Activated CD8-positive, alpha-beta memory T cell treated with anti-CD3 and anti-CD28 coated beads for 1 hour (primary cell): ENCODE results near the gene PARP16.

Experiments
- DNase-seq, 2 donors: peaks; one replicate each; pipeline ENCODE4 v3.0.0-alpha.2; 2020; ENCODE audit warnings: low read depth in 1 of 2; ENCODE audit errors: extremely low read depth in 1 of 2

PARP16 gene

DNA sequence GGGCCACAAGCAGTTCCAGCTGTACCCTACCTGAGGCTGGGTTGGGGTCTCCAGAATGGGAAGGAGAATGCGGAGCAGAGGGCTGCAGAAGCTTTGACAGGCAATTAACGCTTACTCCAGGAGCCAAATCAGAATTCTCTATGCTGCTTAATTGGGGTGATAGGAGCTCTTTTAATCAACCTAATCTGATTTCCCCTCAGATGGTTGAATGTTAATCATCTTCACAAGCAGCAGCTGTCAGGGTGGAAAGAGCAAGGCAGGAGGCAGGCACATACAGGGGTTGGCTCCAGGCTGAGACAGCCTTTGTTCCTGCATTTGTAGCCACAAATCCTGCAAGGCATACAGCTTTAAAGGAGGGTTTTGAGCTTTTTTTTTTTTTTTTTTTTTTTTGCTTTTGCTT, 78.0 kb downstream of the PARP16 start:
- no peak for DNase-seq
